ENCODE measurements around the gene PLCB3.

GRCh38 chr11:64299847-64300648, 48.7 kb downstream of the PLCB3 start, which contains the start of gene CATSPERZ:
- no peak for TF ChIP-seq CTCF (IDR thresholded peaks at IDR 0.05; ENCODE audit: insufficient read depth, low read depth, low read length)
- TF ChIP-seq EZH2 (IDR thresholded peaks at IDR 0.05; ENCODE audit: insufficient read depth, low read length) = peak; percentile 49

Measured in astrocyte (in vitro differentiated cells and primary cell).